ENCODE measurements around the gene CRB1. TPM values are rescaled to one million over a fixed set of nuclear protein-coding genes. Genes with fewer than 3 reads are reported as not detected.

Gene CRB1
- total and polyA plus RNA-seq, 4 donors: 0.03 to 0.55 (median 0.30) TPM

- TF ChIP-seq CTCF (IDR thresholded peaks at IDR 0.05; ENCODE audit: control extremely low read depth, extremely low read depth): no peak
- Histone ChIP-seq H3K27ac (ENCODE audit: low read depth in 1 of 2, low read length in 1 of 2) (no peak overlapping the region), H3K9me3 (ENCODE audit: control insufficient read depth in 4 of 4, insufficient read depth in 3 of 4, low read length in 3 of 4) (no peaks in the 10 kb centered on the region), H3K27me3 (ENCODE audit: control insufficient read depth in 3 of 3, insufficient read depth in 3 of 3, low read length in 2 of 3) (no peaks in the 10 kb centered on the region), H3K36me3 (ENCODE audit: control insufficient read depth in 4 of 4, insufficient read depth in 4 of 4, low read length in 4 of 4) (no peaks in the 10 kb centered on the region), H3K9ac (ENCODE audit: insufficient read depth in 1 of 2, low read length in 2 of 2) (no peak overlapping the region), H3K4me3 (no peak overlapping the region), H3K4me1 (ENCODE audit: control insufficient read depth in 5 of 5, insufficient read depth in 5 of 5, low read length in 5 of 5) (peaks cover 0 to 12% (median 0%) of the 10 kb centered on the region in 5 donors)
- 67 to 88% methylated on average over 9 of the region's 9 CpGs for WGBS, 2 donors
- DNase-seq: peak; percentile 44 to 72 (median 69)
- ATAC-seq (ENCODE audit: insufficient read depth, low FRiP score): no peak
Measured at GRCh38 chr1:197471248-197471985, 203.4 kb downstream of the CRB1 start.

GRCh38 chr1:197472141-197472540 lies 204.1 kb downstream of the CRB1 start:
- no peak for DNase-seq
- no peak for ATAC-seq (ENCODE audit: insufficient read depth, low FRiP score)
- Histone ChIP-seq H3K27me3 (ENCODE audit: control insufficient read depth in 3 of 3, insufficient read depth in 3 of 3, low read length in 2 of 3) (no peaks in the 10 kb centered on the region), H3K9ac (ENCODE audit: insufficient read depth in 1 of 2, low read length in 2 of 2) (no peak overlapping the region), H3K36me3 (ENCODE audit: control insufficient read depth in 4 of 4, insufficient read depth in 4 of 4, low read length in 4 of 4) (no peaks in the 10 kb centered on the region), H3K9me3 (ENCODE audit: control insufficient read depth in 4 of 4, insufficient read depth in 3 of 4, low read length in 3 of 4) (no peaks in the 10 kb centered on the region), H3K4me3 (no peak overlapping the region), H3K27ac (ENCODE audit: low read depth in 1 of 2, low read length in 1 of 2) (no peak overlapping the region), H3K4me1 (ENCODE audit: control insufficient read depth in 5 of 5, insufficient read depth in 5 of 5, low read length in 5 of 5) (peaks cover 0 to 12% (median 0%) of the 10 kb centered on the region in 5 donors)
- WGBS, 2 donors: 88 to 96% methylated on average over 3 of the region's 3 CpGs
- TF ChIP-seq CTCF (IDR thresholded peaks at IDR 0.05; ENCODE audit: control extremely low read depth, extremely low read depth): no peak

- no peak for ATAC-seq (ENCODE audit: insufficient read depth, low FRiP score)
- no peaks in the 10 kb centered on the region for H3K36me3 ChIP-seq (ENCODE audit: control insufficient read depth in 4 of 4, insufficient read depth in 4 of 4, low read length in 4 of 4)
- 83 to 88% methylated on average over 6 of the region's 6 CpGs for WGBS, 2 donors
- no peak overlapping the region for H3K9ac ChIP-seq (ENCODE audit: insufficient read depth in 1 of 2, low read length in 2 of 2)
- no peak for TF ChIP-seq CTCF (IDR thresholded peaks at IDR 0.05; ENCODE audit: control extremely low read depth, extremely low read depth)
- H3K27me3 ChIP-seq (ENCODE audit: control insufficient read depth in 3 of 3, insufficient read depth in 3 of 3, low read length in 2 of 3): no peaks in the 10 kb centered on the region
- DNase-seq: no peak
- H3K9me3 ChIP-seq (ENCODE audit: control insufficient read depth in 4 of 4, insufficient read depth in 3 of 4, low read length in 3 of 4): no peaks in the 10 kb centered on the region
- no peak overlapping the region for H3K27ac ChIP-seq (ENCODE audit: low read depth in 1 of 2, low read length in 1 of 2)
- no peaks in the 10 kb centered on the region for H3K4me1 ChIP-seq (ENCODE audit: control insufficient read depth in 5 of 5, insufficient read depth in 5 of 5, low read length in 5 of 5)
- no peak overlapping the region for H3K4me3 ChIP-seq
Measured at GRCh38 chr1:197480446-197480845, 212.4 kb downstream of the CRB1 start.

Measured in lung (tissue), 12 donors.